ENCODE data around the gene WDR62.

GRCh38 chr19:36099166-36099785 lies 44.6 kb downstream of the WDR62 start:
- TF ChIP-seq POLR2AphosphoS2 (IDR thresholded peaks at IDR 0.05; ENCODE audit: low read depth, low read length) (no peak), ZBTB4 (CRISPR knock-in tag; IDR thresholded peaks at IDR 0.05) (no peak), NR2C2 (IDR thresholded peaks at IDR 0.05; ENCODE audit: borderline replicate concordance, control insufficient read depth, insufficient read length, low read depth) (no peak), SMC3 (IDR thresholded peaks at IDR 0.05; ENCODE audit: borderline replicate concordance, low read length) (no peak), EP300 (IDR thresholded peaks at IDR 0.05; ENCODE audit: borderline replicate concordance in 1 of 2, control insufficient read depth in 1 of 2, low read depth in 2 of 2, low read length in 2 of 2) (no peak), EZH2 (IDR thresholded peaks at IDR 0.05; ENCODE audit: borderline replicate concordance, control insufficient read depth, low read depth, low read length) (no peak)
- TF ChIP-seq, protein P1, sequence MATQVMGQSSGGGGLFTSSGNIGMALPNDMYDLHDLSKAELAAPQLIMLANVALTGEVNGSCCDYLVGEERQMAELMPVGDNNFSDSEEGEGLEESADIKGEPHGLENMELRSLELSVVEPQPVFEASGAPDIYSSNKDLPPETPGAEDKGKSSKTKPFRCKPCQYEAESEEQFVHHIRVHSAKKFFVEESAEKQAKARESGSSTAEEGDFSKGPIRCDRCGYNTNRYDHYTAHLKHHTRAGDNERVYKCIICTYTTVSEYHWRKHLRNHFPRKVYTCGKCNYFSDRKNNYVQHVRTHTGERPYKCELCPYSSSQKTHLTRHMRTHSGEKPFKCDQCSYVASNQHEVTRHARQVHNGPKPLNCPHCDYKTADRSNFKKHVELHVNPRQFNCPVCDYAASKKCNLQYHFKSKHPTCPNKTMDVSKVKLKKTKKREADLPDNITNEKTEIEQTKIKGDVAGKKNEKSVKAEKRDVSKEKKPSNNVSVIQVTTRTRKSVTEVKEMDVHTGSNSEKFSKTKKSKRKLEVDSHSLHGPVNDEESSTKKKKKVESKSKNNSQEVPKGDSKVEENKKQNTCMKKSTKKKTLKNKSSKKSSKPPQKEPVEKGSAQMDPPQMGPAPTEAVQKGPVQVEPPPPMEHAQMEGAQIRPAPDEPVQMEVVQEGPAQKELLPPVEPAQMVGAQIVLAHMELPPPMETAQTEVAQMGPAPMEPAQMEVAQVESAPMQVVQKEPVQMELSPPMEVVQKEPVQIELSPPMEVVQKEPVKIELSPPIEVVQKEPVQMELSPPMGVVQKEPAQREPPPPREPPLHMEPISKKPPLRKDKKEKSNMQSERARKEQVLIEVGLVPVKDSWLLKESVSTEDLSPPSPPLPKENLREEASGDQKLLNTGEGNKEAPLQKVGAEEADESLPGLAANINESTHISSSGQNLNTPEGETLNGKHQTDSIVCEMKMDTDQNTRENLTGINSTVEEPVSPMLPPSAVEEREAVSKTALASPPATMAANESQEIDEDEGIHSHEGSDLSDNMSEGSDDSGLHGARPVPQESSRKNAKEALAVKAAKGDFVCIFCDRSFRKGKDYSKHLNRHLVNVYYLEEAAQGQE (IDR thresholded peaks at IDR 0.05; ENCODE audit: low read depth, low read length): no peak
- TF ChIP-seq, protein P2, sequence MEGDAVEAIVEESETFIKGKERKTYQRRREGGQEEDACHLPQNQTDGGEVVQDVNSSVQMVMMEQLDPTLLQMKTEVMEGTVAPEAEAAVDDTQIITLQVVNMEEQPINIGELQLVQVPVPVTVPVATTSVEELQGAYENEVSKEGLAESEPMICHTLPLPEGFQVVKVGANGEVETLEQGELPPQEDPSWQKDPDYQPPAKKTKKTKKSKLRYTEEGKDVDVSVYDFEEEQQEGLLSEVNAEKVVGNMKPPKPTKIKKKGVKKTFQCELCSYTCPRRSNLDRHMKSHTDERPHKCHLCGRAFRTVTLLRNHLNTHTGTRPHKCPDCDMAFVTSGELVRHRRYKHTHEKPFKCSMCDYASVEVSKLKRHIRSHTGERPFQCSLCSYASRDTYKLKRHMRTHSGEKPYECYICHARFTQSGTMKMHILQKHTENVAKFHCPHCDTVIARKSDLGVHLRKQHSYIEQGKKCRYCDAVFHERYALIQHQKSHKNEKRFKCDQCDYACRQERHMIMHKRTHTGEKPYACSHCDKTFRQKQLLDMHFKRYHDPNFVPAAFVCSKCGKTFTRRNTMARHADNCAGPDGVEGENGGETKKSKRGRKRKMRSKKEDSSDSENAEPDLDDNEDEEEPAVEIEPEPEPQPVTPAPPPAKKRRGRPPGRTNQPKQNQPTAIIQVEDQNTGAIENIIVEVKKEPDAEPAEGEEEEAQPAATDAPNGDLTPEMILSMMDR (IDR thresholded peaks at IDR 0.05 in 2 of 3, conservative IDR thresholded peaks at IDR 0.05 in 1 of 3; ENCODE audit: control insufficient read depth in 2 of 3, extremely low read depth in 1 of 3, insufficient read depth in 1 of 3, low read depth in 3 of 3, low read length in 3 of 3): no peak
